VCaP (cell line): ENCODE data around the gene RPS6KA2.

ENCODE experiments used
- H3K27ac ChIP-seq: fragments of 450-650 bp; 2 replicates; pipeline ENCODE4 v1.5.1; 2017
- CTCF ChIP-seq: fragments of 450-650 bp; conservative IDR thresholded peaks from 2 replicates; pipeline ENCODE4 v1.5.1; 2017; ENCODE audit warnings: mild to moderate bottlenecking, moderate library complexity

Gene RPS6KA2

GRCh38 chr6:166592821-166593220 lies 34.2 kb downstream of the RPS6KA2 start:
- TF ChIP-seq CTCF: no peak
- H3K27ac ChIP-seq: no peak overlapping the region

- no peak for TF ChIP-seq CTCF
- H3K27ac ChIP-seq: no peak overlapping the region
Measured at GRCh38 chr6:166591961-166592520, 35.0 kb downstream of the RPS6KA2 start.

- H3K27ac ChIP-seq: peak overlapping the region; percentile 34; the same call in 1 of the 2 replicates
- no peak for TF ChIP-seq CTCF
Measured at GRCh38 chr6:166591026-166591425, 36.0 kb downstream of the RPS6KA2 start.

GRCh38 chr6:166589786-166590574 lies 37.1 kb downstream of the RPS6KA2 start:
- H3K27ac ChIP-seq: peak overlapping the region; percentile 34
- TF ChIP-seq CTCF: no peak

GRCh38 chr6:166589337-166589731 lies 37.7 kb downstream of the RPS6KA2 start:
- H3K27ac ChIP-seq: no peak overlapping the region
- no peak for TF ChIP-seq CTCF

- no peak for TF ChIP-seq CTCF
- H3K27ac ChIP-seq: no peak overlapping the region
Measured at GRCh38 chr6:166588691-166589336, 38.2 kb downstream of the RPS6KA2 start.

- no peak for TF ChIP-seq CTCF
- H3K27ac ChIP-seq: no peak overlapping the region
Measured at GRCh38 chr6:166587631-166588413, 39.2 kb downstream of the RPS6KA2 start.
